ENCODE data around the gene CDADC1. TPM values are rescaled to one million over a fixed set of nuclear protein-coding genes. Genes with fewer than 3 reads are reported as not detected.

The CDADC1 gene
- 10 to 100 TPM in 1 of 6 experiments, 1 to 10 TPM in 5; 2.2 to 10.1 (median 5.4) TPM for total RNA-seq
- long read RNA-seq, partial matches to known transcripts: 1 of 2 reads
- long read RNA-seq, other reads (novel, unspliced or antisense): 0 of 2 reads

DNA sequence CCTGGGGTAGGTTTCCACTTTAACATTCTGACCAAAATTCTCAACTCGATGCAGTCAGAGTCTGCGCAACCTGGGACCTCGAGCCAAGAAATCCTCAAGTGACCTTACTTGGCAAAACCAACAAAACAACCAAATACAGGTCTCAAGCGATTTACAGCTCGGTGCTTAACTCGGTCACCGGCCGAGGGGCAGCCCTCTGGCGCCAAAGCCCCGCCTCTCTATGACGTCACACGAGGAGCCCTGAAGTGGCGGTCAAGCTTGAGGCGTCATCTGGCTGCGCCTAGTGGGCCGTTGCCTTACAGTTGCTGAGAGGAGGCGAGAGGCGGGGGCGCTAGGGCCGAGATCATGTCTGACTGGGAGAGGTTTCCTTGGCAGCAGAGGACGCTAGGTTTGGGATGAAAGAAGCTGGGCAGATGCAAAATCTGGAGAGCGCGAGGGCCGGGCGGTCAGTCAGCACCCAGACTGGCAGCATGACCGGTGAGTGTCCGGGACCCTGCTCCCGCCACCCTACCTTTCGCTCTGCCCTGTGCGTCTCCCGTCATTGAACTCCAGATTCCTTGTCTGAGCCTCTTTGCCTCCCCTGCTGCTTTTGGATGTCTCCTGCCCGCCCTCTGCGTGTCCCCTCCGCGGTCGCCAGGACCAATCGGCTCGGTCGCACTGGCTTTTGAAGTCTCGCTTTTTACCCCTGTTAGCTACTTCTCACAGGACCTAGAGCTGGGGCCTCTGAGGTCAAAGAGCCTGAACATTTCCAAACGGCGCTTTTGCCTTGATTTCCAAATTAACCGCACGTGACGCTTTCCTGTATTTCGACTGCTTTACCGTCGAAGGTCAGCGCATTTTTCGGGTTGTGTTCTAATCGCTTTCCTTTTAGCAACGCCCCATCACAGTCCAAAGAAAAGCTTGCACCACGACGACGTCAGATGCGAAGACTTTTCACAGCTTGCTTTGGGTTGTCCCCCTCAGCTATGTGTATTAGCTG lies at the start of gene CDADC1:
Gene CDADC1, plus strand, starts transcription at position 283 of the 979 bp plus-strand sequence. Its CDS starts 113 bp downstream, at position 396.
- DNase-seq (peak; percentile 98 to 99 (median 99)), ATAC-seq (peak; percentile 96 to 98 (median 97))
- H3K4me1 ChIP-seq: peaks cover 0 to 12% (median 4%) of the 10 kb centered on the region in 4 donors
- no peaks in the 10 kb centered on the region for H3K36me3 ChIP-seq
- TF ChIP-seq CTCF (IDR thresholded peaks at IDR 0.05) (no peak), POLR2A (IDR thresholded peaks at IDR 0.05) (peak; percentile 86)
- peak within 1 kb of the TSS; percentile 86 to 94 (median 90) for H3K27ac ChIP-seq
- H3K4me3 ChIP-seq: peak within 1 kb of the TSS; percentile 68 to 93 (median 85)
- intact Hi-C loops (cut with DNase I): no loop called here
- H3K27me3 ChIP-seq: no peaks in the 10 kb centered on the region
- WGBS (ENCODE audit: insufficient coverage, low coverage, low lambda C conversion rate, missing lambda C conversion rate): 1% methylated on average over 51 of the region's 56 CpGs
- no peaks in the 10 kb centered on the region for H3K9me3 ChIP-seq

GRCh38 chr13:49206641-49207040 lies 41.1 kb upstream of the CDADC1 start:
- Histone ChIP-seq H3K9me3 (no peaks in the 10 kb centered on the region), H3K27ac (no peak overlapping the region), H3K36me3 (peaks cover 0 to 68% (median 27%) of the 10 kb centered on the region in 4 donors), H3K4me1 (no peaks in the 10 kb centered on the region), H3K4me3 (no peak overlapping the region), H3K27me3 (no peaks in the 10 kb centered on the region)
- ATAC-seq (no peak), DNase-seq (no peak)
- TF ChIP-seq POLR2A (IDR thresholded peaks at IDR 0.05) (no peak), CTCF (IDR thresholded peaks at IDR 0.05) (no peak)
- intact Hi-C loops (cut with DNase I): no loop called here
- WGBS (ENCODE audit: insufficient coverage, low coverage, low lambda C conversion rate, missing lambda C conversion rate): 98% methylated on average over 3 of the region's 3 CpGs

GRCh38 chr13:49208619-49209018 lies 39.1 kb upstream of the CDADC1 start:
- no peak for DNase-seq
- intact Hi-C loops (cut with DNase I): no loop called here

DNA sequence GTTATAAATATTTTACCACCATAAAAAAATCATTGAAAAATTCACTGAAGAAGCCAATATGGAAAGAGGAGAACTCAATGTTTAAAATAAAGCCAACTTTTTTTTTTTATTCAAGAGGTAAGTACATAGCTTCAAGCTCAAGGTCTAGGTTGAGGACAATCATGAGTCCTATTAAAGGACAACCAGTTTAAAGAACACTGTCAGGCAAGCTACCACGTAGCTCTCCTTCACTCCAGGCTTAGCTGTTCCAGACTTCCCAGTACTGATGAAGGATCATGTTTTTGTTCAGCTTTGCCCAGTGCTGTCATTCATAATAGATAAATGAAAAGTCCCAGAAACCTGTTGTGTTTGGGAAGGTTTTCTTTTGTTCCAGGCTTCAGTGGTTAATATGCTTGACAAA lies 37.6 kb upstream of the CDADC1 start:
- 92% methylated on average over 1 of the region's 1 CpG for WGBS (ENCODE audit: insufficient coverage, low coverage, low lambda C conversion rate, missing lambda C conversion rate)
- intact Hi-C loops (cut with DNase I): no loop called here
- DNase-seq: no peak
- Histone ChIP-seq H3K4me1 (peaks cover 0 to 14% (median 2%) of the 10 kb centered on the region in 4 donors), H3K27ac (no peak overlapping the region), H3K36me3 (peaks cover 0 to 40% (median 14%) of the 10 kb centered on the region in 4 donors), H3K4me3 (no peak overlapping the region), H3K9me3 (no peaks in the 10 kb centered on the region), H3K27me3 (no peaks in the 10 kb centered on the region)
- no peak for ATAC-seq
- TF ChIP-seq POLR2A (IDR thresholded peaks at IDR 0.05): no peak
- no peak for TF ChIP-seq CTCF (IDR thresholded peaks at IDR 0.05)

More at GRCh38 chr13:49208619-49209018, 39.1 kb upstream of the CDADC1 start:
- Histone ChIP-seq H3K27ac (no peak overlapping the region), H3K4me3 (no peak overlapping the region), H3K4me1 (no peaks in the 10 kb centered on the region), H3K9me3 (no peaks in the 10 kb centered on the region), H3K27me3 (no peaks in the 10 kb centered on the region), H3K36me3 (peaks cover 0 to 49% (median 18%) of the 10 kb centered on the region in 4 donors)
- no peak for TF ChIP-seq POLR2A (IDR thresholded peaks at IDR 0.05)
- TF ChIP-seq CTCF (IDR thresholded peaks at IDR 0.05): no peak
- WGBS (ENCODE audit: insufficient coverage, low coverage, low lambda C conversion rate, missing lambda C conversion rate): 100% methylated on average over 4 of the region's 4 CpGs
- ATAC-seq: no peak

All from right lobe of liver (tissue), 6 donors.